Hepatocyte (in vitro differentiated cells): ENCODE data around the gene RRP1. TPM values are rescaled to one million over a fixed set of nuclear protein-coding genes. Genes with fewer than 3 reads are reported as not detected.

Source experiments
- DNase-seq: peaks from one replicate; pipeline ENCODE4 v3.0.0-alpha.2; 2016; ENCODE audit warnings: low spot score
- H2AFZ ChIP-seq: fragments of 200-600 bp; sonication (generic); 2 replicates; pipeline ENCODE4 v1.6.0; 2016; ENCODE audit warnings: antibody characterized with exemption, mild to moderate bottlenecking
- H3K27ac ChIP-seq: fragments of 200-600 bp; sonication (generic); 2 replicates; pipeline ENCODE4 v1.5.1; 2016; ENCODE audit warnings: mild to moderate bottlenecking
- H3K27me3 ChIP-seq: fragments of 200-600 bp; sonication (generic); 2 replicates; pipeline ENCODE4 v1.6.1; 2016
- H3K36me3 ChIP-seq: fragments of 200-600 bp; sonication (generic); replicated peaks from 2 replicates; pipeline ENCODE4 v1.5.1; 2016; ENCODE audit warnings: low read depth; ENCODE audit not compliant: insufficient read depth
- H3K4me1 ChIP-seq: fragments of 200-600 bp; sonication (generic); 2 replicates; pipeline ENCODE4 v1.5.1; 2016; ENCODE audit warnings: mild to moderate bottlenecking, moderate library complexity; ENCODE audit not compliant: insufficient read depth
- H3K4me2 ChIP-seq: fragments of 200-600 bp; sonication (generic); 2 replicates; pipeline ENCODE4 v1.6.0; 2016
- H3K4me3 ChIP-seq: fragments of 200-600 bp; sonication (generic); 2 replicates; pipeline ENCODE4 v1.5.1; 2016; ENCODE audit warnings: mild to moderate bottlenecking
- H3K79me2 ChIP-seq: fragments of 200-600 bp; sonication (generic); 2 replicates; pipeline ENCODE4 v1.6.0; 2017; ENCODE audit warnings: mild to moderate bottlenecking
- H3K9me2 ChIP-seq: fragments of 200-600 bp; sonication (generic); replicated peaks from 2 replicates; pipeline ENCODE4 v1.6.0; 2017; ENCODE audit warnings: mild to moderate bottlenecking; ENCODE audit not compliant: insufficient read depth
- H3K9me3 ChIP-seq: fragments of 200-600 bp; sonication (generic); 2 replicates; pipeline ENCODE4 v1.5.1; 2016; ENCODE audit warnings: low read depth, mild to moderate bottlenecking
- H4K20me1 ChIP-seq: fragments of 200-600 bp; sonication (generic); 2 replicates; pipeline ENCODE4 v1.6.0; 2016; ENCODE audit warnings: mild to moderate bottlenecking; ENCODE audit not compliant: insufficient read depth, poor library complexity, severe bottlenecking
- EZH2 ChIP-seq: fragments of 200-600 bp; sonication (generic); IDR thresholded peaks from 2 replicates; pipeline ENCODE4 v1.6.1; 2016; ENCODE audit warnings: antibody characterized with exemption, mild to moderate bottlenecking, borderline replicate concordance
- EZH2phosphoT487 ChIP-seq: fragments of 200-600 bp; sonication (generic); IDR thresholded peaks from one replicate; pipeline ENCODE4 v1.6.1; 2018; ENCODE audit warnings: antibody characterized with exemption, mild to moderate bottlenecking, low read depth, moderate library complexity; ENCODE audit not compliant: unreplicated experiment, severe bottlenecking
- WGBS: methylation state at CpG from one replicate; pipeline ENCODE4 v1.1.6; 2016; ENCODE audit warnings: low lambda C conversion rate; ENCODE audit errors: missing lambda C conversion rate; 5-methylcytosine and 5-hydroxymethylcytosine counted together
- polyA plus RNA-seq: library from polyadenylated mRNA; unstranded; fragments of >200 nt; fragmentation: Nextera tagmentation; extraction: Ambion mirVana; gene quantifications from 2 replicates; pipeline ENCODE4 v1.2.1, GENCODE V29; 2016
- total RNA-seq: library from RNA; depleted of rRNA; stranded (reverse); fragments of >200 nt; gene quantifications from 2 replicates; pipeline ENCODE4 v1.2.3, GENCODE V29; 2014
- TF ChIP-seq, protein P1 (sequence below): fragments of 200-600 bp; sonication (generic); IDR thresholded peaks from 2 replicates; pipeline ENCODE4 v1.5.1; 2016; ENCODE audit warnings: antibody characterized with exemption, mild to moderate bottlenecking; ENCODE audit not compliant: poor library complexity

Gene RRP1
- total and polyA plus RNA-seq, 2 experiments from 2014 or later = 24.1 to 32.0 TPM

DNA sequence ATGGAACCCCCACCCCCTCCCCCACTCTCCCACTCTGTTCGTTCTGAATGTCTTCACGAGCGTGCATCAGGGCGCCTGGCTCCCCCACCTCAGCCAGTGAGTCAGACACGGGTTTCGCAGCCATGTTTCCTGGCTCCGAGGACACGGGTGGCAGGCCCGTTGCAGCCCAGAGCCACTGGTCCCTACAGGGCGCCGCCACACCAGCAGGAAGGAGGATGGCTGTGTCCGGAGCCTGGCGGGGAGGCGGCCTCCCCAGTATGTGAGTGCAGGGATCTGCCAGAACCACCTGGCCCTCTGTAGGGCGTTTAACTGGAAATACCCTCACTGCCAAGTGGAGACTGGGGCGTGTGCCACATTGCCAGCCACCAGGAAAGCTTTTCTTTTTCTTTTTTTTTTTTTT, 31.8 kb upstream of the RRP1 start:
- H3K27me3 ChIP-seq = no peaks in the 10 kb centered on the region
- peak overlapping the region; percentile 57 for H3K4me2 ChIP-seq
- no peaks in the 10 kb centered on the region for H3K79me2 ChIP-seq
- no peak for TF ChIP-seq EZH2
- no peak for TF ChIP-seq EZH2phosphoT487
- TF ChIP-seq, protein P1, sequence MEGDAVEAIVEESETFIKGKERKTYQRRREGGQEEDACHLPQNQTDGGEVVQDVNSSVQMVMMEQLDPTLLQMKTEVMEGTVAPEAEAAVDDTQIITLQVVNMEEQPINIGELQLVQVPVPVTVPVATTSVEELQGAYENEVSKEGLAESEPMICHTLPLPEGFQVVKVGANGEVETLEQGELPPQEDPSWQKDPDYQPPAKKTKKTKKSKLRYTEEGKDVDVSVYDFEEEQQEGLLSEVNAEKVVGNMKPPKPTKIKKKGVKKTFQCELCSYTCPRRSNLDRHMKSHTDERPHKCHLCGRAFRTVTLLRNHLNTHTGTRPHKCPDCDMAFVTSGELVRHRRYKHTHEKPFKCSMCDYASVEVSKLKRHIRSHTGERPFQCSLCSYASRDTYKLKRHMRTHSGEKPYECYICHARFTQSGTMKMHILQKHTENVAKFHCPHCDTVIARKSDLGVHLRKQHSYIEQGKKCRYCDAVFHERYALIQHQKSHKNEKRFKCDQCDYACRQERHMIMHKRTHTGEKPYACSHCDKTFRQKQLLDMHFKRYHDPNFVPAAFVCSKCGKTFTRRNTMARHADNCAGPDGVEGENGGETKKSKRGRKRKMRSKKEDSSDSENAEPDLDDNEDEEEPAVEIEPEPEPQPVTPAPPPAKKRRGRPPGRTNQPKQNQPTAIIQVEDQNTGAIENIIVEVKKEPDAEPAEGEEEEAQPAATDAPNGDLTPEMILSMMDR = no peak
- DNase-seq = no peak
- peak overlapping the region; percentile 77 for H3K27ac ChIP-seq
- H4K20me1 ChIP-seq = no peaks in the 10 kb centered on the region
- H3K9me2 ChIP-seq = no peaks in the 10 kb centered on the region
- peaks cover 4% of the 10 kb centered on the region for H3K36me3 ChIP-seq
- 94% methylated on average over 15 of the region's 16 CpGs for WGBS
- peaks cover 7% of the 10 kb centered on the region for H3K4me1 ChIP-seq
- no peaks in the 10 kb centered on the region for H3K9me3 ChIP-seq
- H2AFZ ChIP-seq = no peak overlapping the region
- no peak overlapping the region for H3K4me3 ChIP-seq

DNA sequence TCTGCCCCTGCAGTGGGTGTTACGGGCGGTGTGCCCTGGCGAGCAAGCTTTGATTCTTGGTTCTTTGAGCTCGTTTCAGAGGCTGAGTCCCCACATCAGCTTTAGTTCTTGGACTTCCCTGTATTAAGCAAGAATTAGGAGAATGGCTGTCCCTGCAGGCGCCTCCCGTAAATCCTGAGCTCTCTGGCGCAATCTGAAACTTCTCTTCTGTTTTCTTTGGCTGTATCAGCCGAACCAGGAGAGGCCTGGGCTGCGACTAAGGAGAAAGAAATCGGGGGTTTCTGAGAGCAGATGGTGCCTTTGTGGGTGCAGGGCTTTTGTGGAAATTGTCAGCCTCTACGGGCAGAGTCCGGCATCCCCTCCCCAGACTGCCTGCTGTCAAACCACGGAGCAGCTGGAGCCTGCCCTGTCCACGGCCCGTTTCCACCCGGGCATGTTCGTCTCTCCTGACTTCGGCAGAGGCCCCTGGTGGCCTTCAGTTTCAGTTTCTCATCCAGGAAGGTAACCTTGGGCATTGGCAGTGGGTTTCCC, 31.2 kb upstream of the RRP1 start:
- DNase-seq = no peak
- Histone ChIP-seq H3K27me3 (no peaks in the 10 kb centered on the region), H3K36me3 (peaks cover 4% of the 10 kb centered on the region), H3K27ac (peak overlapping the region; percentile 77), H3K79me2 (no peaks in the 10 kb centered on the region), H3K4me1 (peaks cover 7% of the 10 kb centered on the region), H3K4me3 (no peak overlapping the region), H3K9me3 (no peaks in the 10 kb centered on the region), H4K20me1 (no peaks in the 10 kb centered on the region), H3K4me2 (peak overlapping the region; percentile 57), H2AFZ (no peak overlapping the region), H3K9me2 (no peaks in the 10 kb centered on the region)
- WGBS = 77% methylated on average over 18 of the region's 18 CpGs
- TF ChIP-seq EZH2 (no peak), EZH2phosphoT487 (no peak)
- TF ChIP-seq, protein P1 = no peak

DNA sequence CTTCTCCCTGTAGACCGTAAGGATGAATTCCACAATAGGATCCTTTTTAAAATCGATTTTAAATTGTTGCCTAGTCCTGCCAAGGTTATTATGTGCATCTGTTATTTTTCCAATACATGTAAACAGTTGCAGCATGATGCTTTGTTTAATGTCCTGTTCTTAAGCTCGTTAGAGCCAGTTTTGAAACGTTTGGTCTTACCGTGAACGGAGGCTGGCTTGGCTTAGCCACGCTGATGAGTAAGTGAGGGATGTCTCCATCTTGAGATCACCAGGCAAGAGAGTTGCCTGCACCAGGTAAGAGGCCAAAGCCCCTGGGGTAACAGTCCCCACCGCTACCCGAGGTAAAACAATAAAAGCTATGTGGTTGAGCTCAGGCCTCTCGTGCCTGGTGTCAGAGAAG, 30.6 kb upstream of the RRP1 start:
- Histone ChIP-seq H4K20me1 (no peaks in the 10 kb centered on the region), H3K4me1 (peaks cover 7% of the 10 kb centered on the region), H3K4me3 (no peak overlapping the region), H3K79me2 (no peaks in the 10 kb centered on the region), H3K27me3 (no peaks in the 10 kb centered on the region), H3K9me2 (no peaks in the 10 kb centered on the region), H2AFZ (no peak overlapping the region), H3K27ac (peak overlapping the region; percentile 77), H3K4me2 (peak overlapping the region; percentile 57), H3K9me3 (no peaks in the 10 kb centered on the region), H3K36me3 (peaks cover 4% of the 10 kb centered on the region)
- no peak for TF ChIP-seq EZH2
- TF ChIP-seq, protein P1 = no peak
- no peak for TF ChIP-seq EZH2phosphoT487
- DNase-seq = no peak
- WGBS = 87% methylated on average over 10 of the region's 10 CpGs
